Measurements from ENCODE around the gene DTX3L. TPM values are rescaled to one million over a fixed set of nuclear protein-coding genes. Genes with fewer than 3 reads are reported as not detected.

The DTX3L gene
- polyA plus RNA-seq, 3 donors = 8.6 to 29.0 (median 17.7) TPM

GRCh38 chr3:122590610-122591009 is 26.5 kb downstream of the DTX3L start:
- no peaks in the 10 kb centered on the region for H3K9me3 ChIP-seq (replicated peaks in 1 of 2; ENCODE audit: control insufficient read depth in 1 of 2, insufficient read depth in 1 of 2, low read length in 2 of 2)
- peaks cover 19% of the 10 kb centered on the region for H3K4me1 Mint-ChIP-seq
- H3K27me3 ChIP-seq (ENCODE audit: control insufficient read depth in 2 of 2, insufficient read depth in 2 of 2, low read length in 2 of 2) = no peaks in the 10 kb centered on the region
- H3K36me3 Mint-ChIP-seq = no peaks in the 10 kb centered on the region
- H4K20me1 ChIP-seq (ENCODE audit: insufficient read depth, low read length) = no peaks in the 10 kb centered on the region
- no peak overlapping the region for H3K4me3 ChIP-seq (replicated peaks in 1 of 3; ENCODE audit: low read depth in 2 of 3, low read length in 3 of 3)
- H3K36me3 ChIP-seq (replicated peaks in 1 of 2; ENCODE audit: control insufficient read depth in 1 of 2, insufficient read depth in 2 of 2, low read length in 2 of 2) = no peaks in the 10 kb centered on the region
- H3K9me3 Mint-ChIP-seq = peaks cover 0 to 3% (median 0%) of the 10 kb centered on the region in 7 donors
- H3K27ac Mint-ChIP-seq = no peak overlapping the region
- no peak overlapping the region for H3K4me3 Mint-ChIP-seq
- no peaks in the 10 kb centered on the region for H3K79me2 ChIP-seq (ENCODE audit: insufficient read depth, low read length)
- H3K27ac ChIP-seq (ENCODE audit: low read depth in 1 of 2, low read length in 2 of 2) = no peak overlapping the region
- H3K4me2 ChIP-seq (replicated peaks; ENCODE audit: extremely low read depth, low read length, poor library complexity, severe bottlenecking) = no peak overlapping the region
- WGBS (ENCODE audit: insufficient coverage) = no CpG with 5 or more reads among the region's 2 CpGs
- no peak overlapping the region for H2AFZ ChIP-seq (ENCODE audit: insufficient read depth, low read depth, low read length, poor library complexity, severe bottlenecking)
- peaks cover 3 to 9% of the 10 kb centered on the region in 2 donors for H3K4me1 ChIP-seq (ENCODE audit: control insufficient read depth in 1 of 2, insufficient read depth in 2 of 2, low read length in 2 of 2)
- TF ChIP-seq CTCF (IDR thresholded peaks at IDR 0.05) = no peak
- no peaks in the 10 kb centered on the region for H3K27me3 Mint-ChIP-seq (ENCODE audit: low read depth in 3 of 3)
- DNase-seq = no peak
- H3K9ac ChIP-seq (ENCODE audit: insufficient read depth, low read length, poor library complexity, severe bottlenecking) = no peak overlapping the region
- intact Hi-C loops (cut with micrococcal nuclease) = no loop called here

- DNase-seq = no peak
- Histone ChIP-seq H3K4me3 (replicated peaks in 1 of 3; ENCODE audit: low read depth in 2 of 3, low read length in 3 of 3) (no peak overlapping the region), H3K27me3 (ENCODE audit: control insufficient read depth in 2 of 2, insufficient read depth in 2 of 2, low read length in 2 of 2) (no peaks in the 10 kb centered on the region), H3K9ac (ENCODE audit: insufficient read depth, low read length, poor library complexity, severe bottlenecking) (no peak overlapping the region), H3K9me3 (replicated peaks in 1 of 2; ENCODE audit: control insufficient read depth in 1 of 2, insufficient read depth in 1 of 2, low read length in 2 of 2) (no peaks in the 10 kb centered on the region), H3K4me2 (replicated peaks; ENCODE audit: extremely low read depth, low read length, poor library complexity, severe bottlenecking) (no peak overlapping the region), H3K4me1 (ENCODE audit: control insufficient read depth in 1 of 2, insufficient read depth in 2 of 2, low read length in 2 of 2) (peaks cover 3 to 9% of the 10 kb centered on the region in 2 donors), H3K36me3 (replicated peaks in 1 of 2; ENCODE audit: control insufficient read depth in 1 of 2, insufficient read depth in 2 of 2, low read length in 2 of 2) (no peaks in the 10 kb centered on the region), H4K20me1 (ENCODE audit: insufficient read depth, low read length) (no peaks in the 10 kb centered on the region), H3K27ac (ENCODE audit: low read depth in 1 of 2, low read length in 2 of 2) (no peak overlapping the region), H2AFZ (ENCODE audit: insufficient read depth, low read depth, low read length, poor library complexity, severe bottlenecking) (no peak overlapping the region), H3K79me2 (ENCODE audit: insufficient read depth, low read length) (no peaks in the 10 kb centered on the region)
- Mint-ChIP-seq H3K27ac (no peak overlapping the region), H3K4me1 (peaks cover 17% of the 10 kb centered on the region), H3K36me3 (no peaks in the 10 kb centered on the region), H3K9me3 (peaks cover 0 to 5% (median 2%) of the 10 kb centered on the region in 7 donors), H3K4me3 (no peak overlapping the region), H3K27me3 (ENCODE audit: low read depth in 3 of 3) (no peaks in the 10 kb centered on the region)
- intact Hi-C loops (cut with micrococcal nuclease) = no loop called here
- no peak for TF ChIP-seq CTCF (IDR thresholded peaks at IDR 0.05)
Observed at GRCh38 chr3:122594025-122594424, 29.9 kb downstream of the DTX3L start.
